NCI-H2196 (cell line): Measurements from ENCODE around the gene ABHD2.
"Not testable (repeated sequence)": the region's sequence is repeated elsewhere in the genome, so short reads cannot be mapped to it uniquely, and the experiment has no call there.

ENCODE experiments used
- DNase-seq: peaks from one replicate; lab custom pipeline; 2025; ENCODE audit not compliant: unreplicated experiment; lab: John Stamatoyannopoulos, UW

The ABHD2 gene

DNA sequence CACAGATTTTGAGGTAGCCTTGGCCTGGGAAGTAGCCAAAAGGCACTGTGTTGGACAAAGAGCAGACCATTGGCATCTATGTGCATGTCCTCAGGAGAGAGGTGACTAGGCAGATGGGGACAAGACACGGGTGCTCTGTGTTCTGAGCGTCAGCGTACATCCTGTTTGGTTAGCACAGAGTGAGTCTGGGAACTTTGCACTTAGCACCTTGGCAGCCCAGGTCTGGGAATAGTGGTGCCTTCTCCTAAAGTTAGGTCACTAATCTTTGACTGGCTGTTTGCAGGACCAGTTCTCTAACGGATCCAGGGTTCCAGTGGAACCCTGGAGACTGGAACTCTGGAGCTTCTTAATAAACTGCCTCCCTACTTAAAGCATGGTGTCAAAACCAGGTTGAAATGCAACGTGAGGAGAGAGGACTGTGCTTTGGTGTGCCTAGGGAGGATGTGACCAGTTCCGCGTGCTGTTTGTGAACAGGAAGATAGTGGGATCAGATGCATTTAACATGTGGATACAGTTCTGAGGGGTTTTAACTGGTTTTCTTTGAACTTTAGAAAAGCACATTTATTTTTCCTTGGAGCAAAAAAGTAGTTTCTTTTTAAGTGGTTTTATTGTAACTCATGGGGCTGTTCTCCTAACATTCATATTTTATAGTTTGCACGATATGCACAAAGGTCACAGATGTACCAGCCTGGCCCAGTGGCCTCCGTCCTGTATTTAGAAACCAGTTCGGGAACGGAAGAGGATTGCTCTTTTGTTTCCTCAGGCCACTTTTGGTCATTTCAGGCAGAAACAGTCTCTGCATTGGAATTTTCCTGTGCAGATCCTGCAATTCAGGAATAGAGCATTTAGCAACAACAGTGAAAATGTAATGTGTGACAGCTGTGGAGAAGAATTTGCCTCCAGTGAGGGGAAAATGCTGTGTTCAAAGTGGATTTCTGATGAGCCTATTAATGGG is 48.8 kb downstream of the ABHD2 start:
- DNase-seq = no peak

DNA sequence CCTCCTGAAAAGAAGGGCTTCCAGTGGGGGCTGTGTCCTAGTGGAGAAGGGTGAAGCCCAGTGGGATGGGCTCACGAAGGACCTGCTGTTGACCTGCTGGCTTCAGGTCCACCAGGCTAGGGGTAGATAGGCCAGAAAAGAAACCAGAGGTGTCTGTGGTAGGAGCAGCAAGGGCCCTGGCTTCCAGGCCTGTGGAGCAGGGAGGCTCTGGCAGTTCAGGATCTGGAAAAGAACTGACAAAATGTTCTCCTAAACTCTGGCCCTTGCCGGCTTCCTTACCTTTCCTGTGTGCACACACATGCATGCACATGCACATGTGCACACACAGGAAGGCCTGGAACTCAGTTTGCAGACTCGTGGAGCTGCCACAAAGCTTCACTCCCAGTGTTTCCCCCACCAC is 49.7 kb downstream of the ABHD2 start:
- no peak for DNase-seq

DNA sequence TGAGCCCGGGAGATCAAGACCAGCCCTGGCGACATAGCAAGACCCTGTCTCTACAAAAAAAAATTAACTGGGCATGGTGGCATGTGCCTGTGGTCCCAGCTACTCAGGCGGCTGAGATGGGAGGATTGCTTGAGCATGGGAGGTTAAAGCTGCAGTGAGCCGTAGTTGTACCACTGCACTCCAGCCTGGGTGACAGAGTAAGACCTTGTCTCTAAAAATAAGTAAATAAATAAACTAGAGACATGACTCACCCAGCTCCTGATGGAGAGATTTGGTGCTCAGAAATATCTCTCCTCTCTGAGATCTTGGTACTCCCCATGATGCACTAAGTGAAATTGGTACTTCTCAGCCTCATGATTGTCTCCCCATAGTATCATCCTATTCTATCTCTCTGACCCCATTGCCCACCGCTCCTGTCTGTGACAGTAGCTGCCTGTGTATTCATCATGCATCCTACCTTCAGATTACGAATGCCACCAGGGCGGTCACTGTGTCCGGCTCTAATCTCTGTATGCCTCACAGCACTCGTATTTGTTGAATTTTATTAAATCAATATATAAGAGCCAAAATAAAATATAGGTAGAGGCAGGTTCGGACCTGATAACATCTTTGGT is 50.9 kb downstream of the ABHD2 start:
- DNase-seq = no peak

DNA sequence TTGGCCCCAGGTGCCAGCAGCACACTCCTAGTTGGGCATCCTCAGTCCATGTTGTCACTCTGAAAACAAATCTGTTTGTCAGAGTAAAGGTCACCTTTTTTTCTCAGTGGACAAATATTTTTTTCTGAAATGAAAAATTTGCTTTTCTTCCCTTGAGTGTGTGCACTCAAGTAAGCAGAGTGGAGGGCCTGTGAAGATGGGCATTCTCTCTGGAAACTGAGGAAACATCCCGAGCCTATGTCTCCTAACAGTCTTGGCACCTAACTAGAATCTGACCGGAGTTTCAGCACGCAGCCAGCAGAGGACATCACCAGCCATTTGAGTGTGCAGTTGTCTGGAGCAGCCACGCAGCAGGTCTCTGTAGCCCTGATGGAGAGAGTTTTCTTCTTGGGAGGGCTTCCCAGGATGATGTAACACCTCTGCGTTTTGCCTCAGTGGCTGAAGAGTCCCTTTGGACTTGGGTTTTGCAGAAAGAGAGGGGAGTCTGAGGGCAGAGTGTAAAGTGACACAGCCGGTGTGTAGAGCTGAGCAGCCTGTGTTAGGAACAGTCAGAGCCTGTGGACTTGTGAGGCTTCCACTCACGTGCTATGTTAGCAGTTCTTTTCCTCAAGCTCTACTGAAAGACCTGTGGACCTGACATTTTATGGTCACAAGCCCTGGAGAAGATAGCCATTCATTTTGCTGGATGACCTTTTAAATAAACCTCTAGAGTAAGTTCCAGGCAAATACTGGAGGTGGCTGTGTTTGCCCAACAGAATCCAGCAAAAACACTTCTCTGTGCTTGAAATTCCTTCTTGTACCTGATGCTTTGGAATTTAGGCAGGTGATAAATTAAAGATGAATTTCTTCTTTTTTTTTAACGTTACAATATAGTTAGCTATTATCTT is 51.6 kb downstream of the ABHD2 start:
- no peak for DNase-seq

DNA sequence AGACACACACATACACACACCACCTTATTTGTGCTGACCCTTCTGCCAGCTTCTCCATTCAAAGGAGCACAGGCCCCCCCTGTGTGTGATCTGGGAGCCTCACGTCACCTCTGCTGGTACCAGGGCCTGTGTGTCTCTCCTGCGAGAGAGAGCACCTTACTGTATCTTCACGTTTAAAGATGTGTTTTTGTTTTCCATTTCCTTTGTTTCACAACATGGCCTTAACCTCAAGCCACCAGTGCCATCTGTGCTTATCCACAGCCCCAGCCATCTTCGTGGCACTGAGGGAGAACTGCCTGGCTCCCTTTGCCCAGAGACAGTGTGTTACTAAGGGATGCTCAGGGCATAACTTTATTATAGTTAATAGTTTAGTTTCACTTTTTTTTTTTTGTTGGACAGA is 52.3 kb downstream of the ABHD2 start:
- no peak for DNase-seq

DNA sequence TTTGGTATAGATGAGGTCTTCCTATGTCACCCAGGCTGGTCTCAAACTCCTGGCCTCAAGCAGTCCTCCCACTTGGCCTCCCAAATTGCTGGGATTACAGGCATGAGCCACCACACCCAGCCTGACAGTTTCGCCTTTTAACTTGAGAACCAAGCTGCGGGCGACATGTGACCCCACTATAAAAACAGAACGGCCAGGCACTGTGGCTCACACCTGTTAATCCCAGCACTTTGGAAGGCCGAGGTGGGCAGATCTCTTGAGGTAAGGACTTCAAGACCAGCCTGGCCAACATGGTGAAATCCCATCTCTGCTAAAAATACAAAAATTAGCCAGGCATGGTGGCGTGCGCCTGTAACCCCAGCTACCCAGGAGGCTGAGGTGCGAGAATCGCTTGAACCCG is 52.9 kb downstream of the ABHD2 start:
- not testable (repeated sequence) for DNase-seq

DNA sequence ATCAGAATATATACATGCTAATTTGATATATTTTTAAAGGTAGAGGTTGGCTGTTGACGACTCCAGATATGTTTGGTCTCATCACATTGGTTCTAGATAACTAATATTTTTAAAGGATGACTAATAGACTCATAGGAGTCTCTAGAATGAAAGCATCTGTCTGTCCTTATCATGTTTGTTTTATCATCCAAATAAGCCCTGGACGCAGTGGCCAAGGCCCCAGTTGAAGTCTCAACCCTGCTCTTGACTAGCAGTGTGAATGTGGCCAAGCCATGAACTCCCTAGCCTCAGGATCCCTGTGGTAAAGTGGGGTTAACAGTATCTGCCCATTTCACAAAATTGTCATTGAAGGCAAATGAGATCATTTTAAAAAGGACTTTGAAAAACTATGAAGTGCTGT is 53.6 kb downstream of the ABHD2 start:
- no peak for DNase-seq

DNA sequence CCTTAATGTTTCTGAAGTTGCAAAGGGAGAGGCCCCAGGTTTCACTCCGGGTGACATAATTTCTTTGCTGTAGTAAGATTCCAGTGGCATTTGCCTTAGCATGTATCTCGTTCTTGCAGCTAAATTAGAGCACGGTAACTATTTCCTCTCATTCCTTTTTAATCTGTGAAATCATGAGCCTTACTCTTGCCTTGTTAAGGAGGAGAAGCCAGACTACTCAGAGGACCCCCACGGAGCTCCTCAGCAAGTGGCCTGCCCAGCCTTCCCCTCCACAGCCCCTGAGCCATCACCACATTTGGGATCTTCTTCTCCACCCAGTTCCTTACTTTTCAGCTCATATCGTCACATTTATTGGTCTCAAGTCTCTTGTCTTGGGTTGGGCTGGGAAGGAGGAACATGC is 54.2 kb downstream of the ABHD2 start:
- DNase-seq = no peak

DNA sequence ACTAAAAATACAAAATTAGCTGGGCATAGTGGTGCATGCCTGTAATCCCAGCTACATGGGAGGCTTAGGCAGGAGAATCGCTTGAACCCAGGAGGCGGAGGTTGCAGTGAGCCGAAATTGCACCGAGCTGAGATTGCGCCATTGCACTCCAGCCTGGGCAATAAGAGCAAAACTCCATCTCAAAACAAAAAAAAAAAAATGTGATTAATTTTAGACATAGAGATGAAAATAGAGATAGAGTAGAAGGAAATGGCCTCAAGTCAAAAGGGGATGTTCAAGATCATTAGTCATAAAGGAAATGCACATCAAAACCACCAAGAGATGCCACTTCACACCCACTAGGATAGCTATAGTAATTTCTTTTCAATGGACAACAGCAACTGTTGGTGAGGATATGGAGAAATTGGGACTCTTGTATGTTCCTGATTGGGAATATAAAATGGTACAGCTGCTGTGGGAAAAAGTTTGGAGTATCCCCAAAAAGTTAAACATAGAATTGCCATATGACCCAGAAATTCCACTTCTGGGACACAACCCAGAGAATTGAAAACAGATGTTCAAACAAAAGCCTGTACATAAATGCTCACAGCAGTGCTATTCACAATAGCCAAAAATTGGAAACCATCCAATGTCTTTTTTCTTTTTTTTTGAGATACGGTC is 55.4 kb downstream of the ABHD2 start:
- peak; percentile 10 for DNase-seq

DNA sequence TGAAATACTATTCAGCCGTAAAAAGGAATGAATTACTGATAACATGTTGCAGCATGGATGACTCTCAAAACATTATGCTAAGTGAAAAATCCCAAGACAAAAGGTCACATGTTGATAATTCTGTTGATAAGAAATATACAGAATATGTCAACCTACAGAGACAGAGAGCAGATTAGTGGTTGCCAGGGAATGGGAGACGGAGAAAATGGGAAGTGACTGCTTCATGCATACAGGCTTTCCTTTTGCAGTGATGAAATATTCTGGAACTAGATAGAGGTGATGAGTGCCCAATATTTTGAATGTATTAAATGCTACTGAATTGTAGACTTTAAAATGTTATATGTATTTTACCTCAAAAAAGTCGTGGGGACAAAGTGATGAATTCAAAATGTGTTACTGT is 56.2 kb downstream of the ABHD2 start:
- DNase-seq = no peak

DNA sequence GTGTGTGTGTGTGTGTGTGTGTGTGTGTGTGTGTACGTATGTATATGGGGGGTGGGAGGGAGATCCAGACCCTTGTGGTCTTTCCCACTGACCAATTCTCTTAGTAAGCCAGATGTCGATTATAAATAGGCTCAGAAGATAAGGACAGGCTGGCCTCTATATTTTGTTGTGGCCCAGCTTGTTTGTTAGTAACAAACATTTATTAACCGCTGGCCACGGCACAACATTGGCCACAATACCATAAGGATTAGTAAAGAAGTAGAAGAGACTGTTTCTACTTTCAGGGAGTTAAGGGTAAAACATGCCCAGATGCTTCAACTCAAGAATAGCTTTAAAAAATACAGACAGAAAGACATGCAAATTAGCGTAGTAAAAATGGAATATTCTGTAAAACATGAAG is 58.1 kb downstream of the ABHD2 start:
- DNase-seq = no peak

DNA sequence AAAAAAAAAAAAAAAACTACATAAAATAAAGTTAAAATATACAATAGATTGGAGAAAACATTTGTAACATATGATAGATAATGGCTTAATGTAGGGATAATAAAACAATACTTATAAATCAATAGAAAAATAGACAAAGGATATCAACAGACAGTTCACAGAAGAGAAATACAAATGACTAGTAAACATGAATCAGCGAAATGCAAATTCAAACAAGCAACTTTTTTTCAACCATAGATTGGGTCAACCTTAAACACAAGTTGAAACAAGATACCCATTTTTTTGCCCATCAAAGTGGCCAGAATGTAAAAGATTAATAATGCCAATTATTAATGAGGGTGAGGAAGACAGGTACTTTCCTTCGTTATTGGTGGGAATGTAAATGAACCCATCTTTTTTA is 59.9 kb downstream of the ABHD2 start:
- no peak for DNase-seq

DNA sequence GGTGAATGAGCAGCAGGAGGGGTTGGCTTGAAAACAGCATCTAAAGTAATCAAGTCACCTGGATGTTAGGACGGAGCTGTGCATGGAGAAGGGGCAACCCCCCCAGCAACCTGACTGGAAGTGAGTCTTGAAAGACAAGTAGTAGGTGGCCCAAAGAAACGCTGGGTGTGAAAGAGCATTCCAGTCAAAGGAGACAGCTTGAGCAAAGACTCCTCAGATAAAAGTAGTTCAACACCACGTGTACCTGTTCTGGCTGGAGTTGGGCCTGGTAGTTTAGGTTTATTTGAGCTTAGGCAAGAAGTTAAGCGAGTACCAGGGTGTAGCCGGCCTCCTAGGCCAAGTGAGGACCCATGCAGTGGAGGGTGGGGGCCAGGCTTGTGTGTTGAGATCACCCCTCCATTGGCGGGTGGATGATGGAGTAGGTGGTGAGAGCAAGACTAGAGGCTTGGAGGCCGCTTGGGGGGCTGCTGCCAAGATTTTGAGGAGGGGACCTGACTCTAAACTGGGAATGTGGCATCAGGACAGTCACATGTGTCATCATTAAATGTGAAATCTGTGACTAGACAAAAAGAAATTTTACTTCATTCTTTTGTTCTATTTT is 61.3 kb downstream of the ABHD2 start:
- DNase-seq = no peak

DNA sequence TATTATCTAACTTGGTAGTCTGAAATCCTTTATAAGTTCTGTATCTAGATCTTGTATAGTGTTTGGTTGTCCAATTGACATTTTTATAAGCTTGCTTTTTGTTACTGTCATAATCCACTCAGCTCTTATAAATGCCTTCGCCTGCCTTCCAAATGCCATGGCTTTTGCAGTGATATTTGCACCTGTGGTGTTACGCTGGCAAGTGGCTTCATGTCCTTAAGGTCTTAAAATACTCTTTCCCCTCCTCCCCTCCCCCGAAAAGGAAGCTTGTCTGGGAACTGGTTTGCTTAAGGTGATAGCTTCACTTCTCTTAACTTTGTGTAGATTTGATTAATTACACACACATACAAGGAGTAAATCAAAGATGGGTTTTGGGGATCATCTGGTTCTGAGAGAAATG is 62.0 kb downstream of the ABHD2 start:
- no peak for DNase-seq

DNA sequence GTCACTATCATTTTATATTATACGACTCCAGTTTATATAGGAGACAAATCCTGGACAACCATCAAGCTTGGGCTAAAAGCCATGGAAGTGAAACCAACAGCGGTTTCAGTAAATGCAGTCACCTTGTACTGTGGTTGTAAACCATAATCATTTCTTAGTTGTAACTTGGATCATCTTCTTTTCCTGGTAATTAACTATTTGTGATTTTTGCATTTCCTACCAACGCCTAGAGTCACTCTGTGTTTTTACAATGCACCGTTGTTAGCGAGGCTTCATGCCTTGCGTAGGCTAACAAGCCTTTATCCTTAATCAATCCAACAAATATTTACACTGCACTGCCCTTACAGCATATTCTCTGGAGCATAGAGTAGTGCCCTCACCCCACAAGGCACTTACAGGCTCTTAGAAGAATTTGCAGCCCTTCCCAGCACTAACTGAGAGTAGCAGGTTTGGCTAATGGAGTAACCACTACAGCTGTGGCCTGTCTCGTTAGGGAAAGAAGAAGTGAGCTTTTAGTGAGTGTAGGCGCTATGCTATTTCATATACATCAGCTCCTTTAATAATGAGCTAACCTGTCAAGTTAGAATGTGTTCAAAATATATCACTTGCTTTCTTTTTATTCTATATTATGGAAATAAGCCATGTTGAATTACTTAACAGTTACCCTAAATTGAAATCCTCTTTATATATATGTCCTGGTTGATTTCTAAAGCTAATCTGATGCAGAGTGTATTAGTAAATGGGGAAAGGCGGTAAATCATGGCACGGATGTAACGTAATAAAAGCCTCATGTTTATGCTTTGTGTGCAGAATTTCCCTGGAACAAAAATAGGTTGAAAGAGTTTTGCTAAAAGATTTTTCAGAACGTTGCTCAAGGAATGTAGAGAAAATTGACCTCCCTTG is 62.8 kb downstream of the ABHD2 start:
- peak; percentile 3 for DNase-seq

DNA sequence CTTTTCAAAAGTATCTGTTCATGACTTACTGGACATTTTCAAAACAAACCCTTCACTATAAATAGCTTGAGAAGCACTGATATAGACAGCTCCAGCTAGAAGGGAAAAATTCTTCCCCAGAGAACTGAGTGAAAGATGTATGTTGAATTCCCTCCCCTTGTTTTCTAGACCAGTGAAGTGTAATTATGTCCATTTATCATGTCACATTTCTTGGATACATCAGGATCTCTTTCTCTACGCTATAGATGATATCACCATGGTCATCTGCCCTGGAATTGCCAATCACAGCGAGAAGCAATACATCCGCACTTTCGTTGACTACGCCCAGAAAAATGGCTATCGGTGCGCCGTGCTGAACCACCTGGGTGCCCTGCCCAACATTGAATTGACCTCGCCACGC is 66.9 kb downstream of the ABHD2 start:
- no peak for DNase-seq

DNA sequence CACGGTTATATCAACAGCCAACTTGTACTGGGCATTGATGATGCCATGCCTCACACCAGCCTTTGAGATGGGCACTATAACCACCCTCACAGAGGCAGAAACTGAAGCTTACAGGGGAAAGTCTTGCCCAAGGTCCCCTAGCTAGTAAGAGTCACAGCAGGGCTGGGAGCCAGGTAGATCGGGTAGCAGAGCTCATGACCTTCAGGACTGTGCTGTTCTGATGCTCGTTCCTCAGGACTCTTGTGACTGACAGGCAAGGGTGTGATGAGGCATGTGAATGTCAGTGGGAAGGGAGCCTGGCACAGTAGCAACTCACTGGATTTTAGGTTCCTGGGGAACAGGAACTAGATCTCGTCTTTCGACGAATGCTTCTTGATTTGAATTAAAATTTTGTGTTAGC is 67.4 kb downstream of the ABHD2 start:
- DNase-seq = no peak

DNA sequence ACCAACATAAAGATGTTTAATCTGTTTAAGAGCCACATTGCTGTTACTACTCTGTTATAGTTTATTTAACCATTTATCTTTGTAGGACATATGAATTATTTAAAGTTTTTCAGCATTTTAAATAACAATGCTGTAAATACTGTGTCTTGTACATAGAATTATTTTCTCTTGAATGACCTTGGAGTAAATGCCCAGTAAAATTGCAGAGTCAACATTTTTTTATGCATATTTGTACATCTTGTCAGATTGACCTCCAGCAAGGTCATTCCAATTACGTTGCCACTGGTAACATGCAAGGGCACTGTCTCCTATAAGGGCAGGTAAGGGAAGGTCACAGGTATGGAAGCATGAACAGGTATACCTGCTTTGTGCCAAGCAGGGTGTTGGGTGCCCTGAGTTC is 68.8 kb downstream of the ABHD2 start:
- no peak for DNase-seq

DNA sequence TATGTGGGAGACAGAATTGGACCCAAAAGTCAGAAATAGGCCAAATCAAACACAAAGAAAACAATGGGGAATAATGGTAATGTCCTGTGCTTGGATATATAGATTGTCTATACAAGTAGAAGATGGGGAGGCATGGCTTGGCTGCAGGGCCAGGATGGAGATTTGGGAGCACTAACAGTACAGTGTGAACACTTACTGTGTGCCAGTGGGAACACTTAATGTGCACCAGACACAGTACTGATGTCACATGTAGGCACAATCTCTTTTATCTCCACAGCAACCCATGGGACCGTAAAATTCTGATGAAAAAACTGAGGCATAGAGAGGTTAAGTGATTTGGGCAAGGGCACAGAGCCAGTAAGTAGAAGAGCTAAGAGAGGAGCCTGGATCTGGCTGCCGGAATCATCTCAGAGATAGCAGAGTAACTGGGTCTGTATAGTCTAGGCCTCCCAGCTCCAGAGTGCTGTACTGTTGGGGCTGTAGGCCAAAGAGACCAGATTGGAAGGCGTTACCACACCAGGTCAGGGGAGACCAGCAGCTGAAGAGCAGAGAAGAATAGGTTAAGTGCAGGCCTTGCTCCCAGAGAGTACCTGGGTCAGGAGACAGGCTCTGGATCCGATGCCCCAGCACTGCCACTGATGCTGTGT is 69.8 kb downstream of the ABHD2 start:
- no peak for DNase-seq
